Activated CD8-positive, alpha-beta memory T cell treated with anti-CD3 and anti-CD28 coated beads for 36 hours (primary cell): ENCODE data around the gene CEACAM3. TPM values are rescaled to one million over a fixed set of nuclear protein-coding genes. Genes with fewer than 3 reads are reported as not detected.
"Not testable (repeated sequence)": the region's sequence is repeated elsewhere in the genome, so short reads cannot be mapped to it uniquely, and the experiment has no call there.

Experiments
- CTCF ChIA-PET: fragments of 350-600 bp; sonication (Branson Sonifier 250); formaldehyde crosslinking; loops from one replicate; lab custom pipeline; 2021; ENCODE audit warnings: antibody characterized with exemption; lab: Charles Lee
- POLR2A ChIA-PET: fragments of 350-600 bp; sonication (Branson Sonifier 250); formaldehyde crosslinking; loops from one replicate; lab custom pipeline; 2021; ENCODE audit warnings: antibody characterized with exemption; lab: Charles Lee
- total RNA-seq, 2 experiments: library from RNA; stranded (reverse); gene quantifications; one replicate each; pipeline ENCODE4 v1.2.3, GENCODE V29; 2021

Gene CEACAM3
- total RNA-seq, result not detected

DNA sequence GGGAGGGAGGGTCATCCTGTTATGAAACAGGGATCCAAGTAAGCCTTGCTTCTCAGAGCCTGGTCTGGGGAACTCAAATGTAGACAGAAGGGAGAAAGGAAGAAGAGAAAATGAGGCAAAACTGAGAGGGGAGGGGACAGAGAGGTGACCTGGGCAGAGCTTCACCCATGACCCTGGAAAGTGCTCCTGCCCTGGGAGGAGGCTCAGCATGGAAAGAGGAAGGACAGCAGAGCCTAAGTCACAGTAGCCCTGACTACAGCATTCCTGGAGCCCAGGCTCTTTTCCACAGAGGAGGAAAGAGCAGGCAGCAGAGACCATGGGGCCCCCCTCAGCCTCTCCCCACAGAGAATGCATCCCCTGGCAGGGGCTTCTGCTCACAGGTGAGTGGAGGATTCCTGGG, at the start of gene CEACAM3:
CEACAM3 (plus strand) TSS at position 226 of the 400 bp plus-strand sequence; CDS start at position 317, 91 bp downstream.
- ChIA-PET CTCF (interaction anchor here (5.6 to 6.6 kb wide), 2 partner anchors 23 to 43 kb away, joined by 35 to 60 read pairs; no protein-coding TSS in a partner anchor), POLR2A (no interaction called here)

DNA sequence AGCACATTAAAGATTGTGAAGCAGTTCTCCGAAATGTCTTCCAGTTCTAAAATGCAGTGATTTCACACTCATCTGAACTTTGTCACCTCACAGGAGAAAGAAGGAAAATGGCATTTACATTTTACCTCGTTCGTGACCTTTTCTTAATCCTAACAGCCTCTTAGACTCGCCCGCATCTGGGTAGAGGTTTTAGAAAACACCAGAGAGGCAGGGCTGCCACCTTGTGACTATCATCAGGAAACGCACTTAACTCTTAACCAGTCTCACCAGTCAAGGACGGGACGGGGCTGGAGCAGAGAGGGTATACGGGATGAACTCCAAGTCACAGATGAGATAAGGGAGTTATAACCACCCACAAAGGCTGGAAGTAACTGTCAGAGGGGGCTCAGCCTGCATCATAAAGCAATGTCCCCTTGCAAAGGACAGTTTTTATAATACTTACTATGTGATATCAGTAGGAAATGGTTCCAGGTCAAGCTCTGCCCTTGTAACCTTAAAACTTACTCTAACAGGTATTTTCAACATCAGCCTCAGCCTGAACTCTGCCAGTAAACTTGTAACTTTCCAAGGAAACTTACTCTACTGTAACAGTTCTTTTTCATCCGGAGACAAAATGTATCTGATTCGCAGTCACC, 49.7 kb upstream of the CEACAM3 start:
- POLR2A ChIA-PET, result no interaction called here

GRCh38 chr19:41748012-41748411, 48.4 kb upstream of the CEACAM3 start:
- ChIA-PET POLR2A (no interaction called here), CTCF (interaction anchor here (1.3 to 2.0 kb wide), 4 partner anchors 29 to 251 kb away, joined by 4 to 8 read pairs (median 4); no protein-coding TSS in a partner anchor)

More for the DNA sequence above, 49.7 kb upstream of the CEACAM3 start:
- CTCF ChIA-PET, result interaction anchor here (0.6 to 2.0 kb wide), 9 partner anchors 22 to 351 kb away, joined by 3 to 12 read pairs (median 4); no protein-coding TSS in a partner anchor

- CTCF ChIA-PET, result interaction anchor here (1.2 to 5.2 kb wide), 3 partner anchors 11 to 109 kb away, joined by 3 to 38 read pairs (median 3); no protein-coding TSS in a partner anchor
- POLR2A ChIA-PET, result not testable (repeated sequence)
Observed at GRCh38 chr19:41750248-41751134, 45.9 kb upstream of the CEACAM3 start.

- POLR2A ChIA-PET, result interaction anchor here (0.7 kb wide), 1 partner anchor 468 kb away, joined by 7 read pairs; no protein-coding TSS in a partner anchor
- CTCF ChIA-PET, result interaction anchor here (0.5 to 5.2 kb wide), 31 partner anchors 9 to 887 kb away, joined by 3 to 38 read pairs (median 4); no protein-coding TSS in a partner anchor
Observed at GRCh38 chr19:41753159-41753558, 43.2 kb upstream of the CEACAM3 start.

- ChIA-PET CTCF (interaction anchor here (0.6 to 5.2 kb wide), 16 partner anchors 9 to 156 kb away, joined by 3 to 38 read pairs (median 5); no protein-coding TSS in a partner anchor), POLR2A (interaction anchor here (0.7 kb wide), 1 partner anchor 467 kb away, joined by 7 read pairs; no protein-coding TSS in a partner anchor)
Observed at GRCh38 chr19:41753936-41754529, 42.4 kb upstream of the CEACAM3 start.

- POLR2A ChIA-PET, result no interaction called here
- CTCF ChIA-PET, result interaction anchor here (1.0 to 5.2 kb wide), 5 partner anchors 14 to 49 kb away, joined by 3 to 38 read pairs (median 15); no protein-coding TSS in a partner anchor
Observed at GRCh38 chr19:41755328-41755913, 41.0 kb upstream of the CEACAM3 start, which contains the start of gene CEACAM6. TSS of gene CEACAM6 (plus strand) at chr19:41755530. CDS start at chr19:41755639, 109 bp downstream.

GRCh38 chr19:41758846-41759245, 37.5 kb upstream of the CEACAM3 start:
- POLR2A ChIA-PET, result no interaction called here
- CTCF ChIA-PET, result no interaction called here

- CTCF ChIA-PET, result interaction anchor here (1.2 kb wide), 1 partner anchor 14 kb away, joined by 3 read pairs; no protein-coding TSS in a partner anchor
- POLR2A ChIA-PET, result interaction anchor here (0.6 kb wide), 1 partner anchor 1726 kb away, joined by 7 read pairs; no protein-coding TSS in a partner anchor
Observed at GRCh38 chr19:41767115-41767514, 29.3 kb upstream of the CEACAM3 start.

DNA sequence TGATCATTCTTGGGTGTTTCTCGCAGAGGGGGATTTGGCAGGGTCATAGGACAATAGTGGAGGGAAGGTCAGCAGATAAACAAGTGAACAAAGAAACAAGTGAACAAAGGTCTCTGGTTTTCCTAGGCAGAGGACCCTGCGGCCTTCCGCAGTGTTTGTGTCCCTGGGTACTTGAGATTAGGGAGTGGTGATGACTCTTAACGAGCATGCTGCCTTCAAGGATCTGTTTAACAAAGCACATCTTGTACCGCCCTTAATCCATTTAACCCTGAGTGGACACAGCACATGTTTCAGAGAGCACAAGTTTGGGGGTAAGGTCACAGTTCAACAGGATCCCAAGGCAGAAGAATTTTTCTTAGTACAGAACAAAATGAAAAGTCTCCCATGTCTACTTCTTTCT, 28.3 kb upstream of the CEACAM3 start:
- CTCF ChIA-PET, result interaction anchor here (1.2 kb wide), 1 partner anchor 15 kb away, joined by 3 read pairs; no protein-coding TSS in a partner anchor
- POLR2A ChIA-PET, result not testable (repeated sequence)

DNA sequence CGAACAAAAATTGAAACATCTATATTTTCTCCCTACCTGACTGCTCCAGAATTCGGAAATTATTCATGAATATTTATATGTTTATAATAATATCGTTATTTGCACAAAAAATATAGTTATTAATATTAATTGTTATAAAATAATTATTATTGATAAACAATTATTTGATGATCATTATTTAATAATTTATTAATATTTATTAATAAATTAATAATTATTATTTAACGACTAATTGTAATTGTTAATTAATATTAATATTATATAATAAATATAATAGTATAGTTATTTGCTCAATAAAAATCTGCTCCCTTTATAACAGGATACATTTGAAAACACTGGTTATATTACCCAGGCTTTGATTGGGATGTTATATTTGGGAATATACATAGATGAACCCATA, 26.8 kb upstream of the CEACAM3 start:
- ChIA-PET CTCF (interaction anchor here (0.9 to 2.5 kb wide), 2 partner anchors 16 to 23 kb away, joined by 5 to 14 read pairs; no protein-coding TSS in a partner anchor), POLR2A (no interaction called here)

GRCh38 chr19:41771410-41771809, 25.0 kb upstream of the CEACAM3 start:
- ChIA-PET POLR2A (no interaction called here), CTCF (interaction anchor here (1.1 to 1.9 kb wide), 3 partner anchors 12 to 88 kb away, joined by 3 to 5 read pairs (median 3); partner anchors contain the start of gene RPS19)

DNA sequence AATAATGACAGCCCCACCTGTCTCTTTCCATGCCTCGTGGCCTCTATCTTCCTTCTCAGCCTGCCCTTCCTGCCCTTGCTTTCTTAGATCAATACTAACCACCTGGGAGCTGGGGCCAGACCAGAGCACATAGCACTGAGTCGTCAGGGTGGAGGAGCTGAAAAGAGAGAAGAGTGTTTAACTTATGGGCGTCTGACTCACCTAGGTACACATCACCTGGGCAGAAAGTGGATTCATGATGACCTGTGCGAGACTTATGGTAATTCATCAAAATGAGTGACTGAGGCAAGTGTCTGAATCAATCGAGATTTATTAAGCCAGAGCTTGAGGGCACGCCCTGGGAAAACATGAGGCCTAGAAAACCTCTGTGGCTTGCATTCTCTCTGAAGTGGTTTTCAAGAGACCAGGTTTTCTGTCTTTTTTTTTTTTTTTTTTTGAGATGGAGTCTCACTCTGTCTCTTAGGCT, 21.8 kb upstream of the CEACAM3 start:
- ChIA-PET POLR2A (interaction anchor here (0.6 kb wide), 1 partner anchor 1297 kb away, joined by 6 read pairs; no protein-coding TSS in a partner anchor), CTCF (interaction anchor here (0.7 kb wide), 1 partner anchor 49 kb away, joined by 3 read pairs; no protein-coding TSS in a partner anchor)

GRCh38 chr19:41776700-41777099, 19.7 kb upstream of the CEACAM3 start:
- ChIA-PET POLR2A (no interaction called here), CTCF (interaction anchor here (0.8 to 2.6 kb wide), 3 partner anchors 8 to 29 kb away, joined by 4 to 9 read pairs (median 6); no protein-coding TSS in a partner anchor)

DNA sequence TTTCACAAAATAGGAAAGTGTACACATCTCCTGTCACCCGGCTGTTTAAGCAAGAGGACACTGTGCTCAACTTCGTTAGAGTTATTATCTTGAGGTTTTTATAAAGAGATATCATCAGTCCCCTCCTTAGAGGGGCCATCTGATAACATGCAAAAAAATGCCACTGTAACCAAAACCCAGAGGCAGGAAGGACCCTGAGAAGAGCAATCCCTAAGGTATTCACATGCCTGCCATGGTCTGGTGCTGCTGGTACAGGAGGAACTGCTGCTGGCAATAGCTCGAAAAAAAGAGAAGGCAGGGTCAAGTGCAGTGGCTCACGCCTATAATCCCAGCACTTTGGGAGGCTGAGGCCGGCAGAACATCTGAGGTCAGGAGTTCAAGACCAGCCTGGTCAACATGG, 12.8 kb upstream of the CEACAM3 start:
- POLR2A ChIA-PET, result interaction anchor here (0.7 kb wide), 1 partner anchor 48 kb away, joined by 5 read pairs; no protein-coding TSS in a partner anchor

DNA sequence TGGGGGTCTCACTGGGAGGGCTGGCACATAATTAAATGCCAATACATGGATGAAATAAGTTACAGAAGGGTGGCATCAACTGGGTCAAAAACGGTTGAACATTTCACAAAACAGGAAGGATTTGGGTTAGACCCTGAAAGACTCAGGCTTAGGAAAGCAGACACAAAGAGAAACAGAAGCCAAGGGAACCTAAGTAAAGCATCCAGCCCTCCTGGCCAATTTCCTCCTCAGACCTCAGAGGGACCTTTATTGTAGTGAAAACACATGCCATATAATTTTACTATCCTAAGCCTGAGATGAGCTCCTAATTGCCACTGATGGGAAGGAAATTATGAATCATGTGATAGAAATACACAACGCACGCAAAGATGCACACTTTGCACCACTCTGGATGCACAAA, 12.1 kb upstream of the CEACAM3 start:
- ChIA-PET POLR2A (no interaction called here), CTCF (interaction anchor here (1.0 to 5.4 kb wide), 9 partner anchors 8 to 335 kb away, joined by 3 to 38 read pairs (median 6); partner anchors contain the start of gene CEACAM6)

More for the DNA sequence above, 12.8 kb upstream of the CEACAM3 start:
- CTCF ChIA-PET, result interaction anchor here (1.0 to 5.4 kb wide), 6 partner anchors 11 to 335 kb away, joined by 3 to 38 read pairs (median 3); partner anchors contain the start of gene CEACAM6

- CTCF ChIA-PET, result interaction anchor here (0.7 to 5.4 kb wide), 13 partner anchors 8 to 214 kb away, joined by 3 to 38 read pairs (median 4); partner anchors contain the start of gene CEACAM6
- POLR2A ChIA-PET, result no interaction called here
Observed at GRCh38 chr19:41784743-41785142, 11.6 kb upstream of the CEACAM3 start.
